OCI-LY7 (cell line): Measurements from ENCODE around the gene PDYN. TPM values are rescaled to one million over a fixed set of nuclear protein-coding genes. Genes with fewer than 3 reads are reported as not detected.

ENCODE experiments used
- BruUV-seq: library from RNA; stranded (reverse); fragments of 400-500 nt; replicated peaks from 2 replicates; lab custom pipeline; 2021; lab: Mats Ljungman, UMichigan
- CTCF ChIA-PET: fragments of 300-600 bp; sonication (Branson Sonifier 250); formaldehyde crosslinking; loops from one replicate; lab custom pipeline; 2022; ENCODE audit warnings: antibody characterized with exemption; ENCODE audit not compliant: unreplicated experiment; lab: Charles Lee
- POLR2A ChIA-PET: fragments of 300-600 bp; sonication (Branson Sonifier 250); formaldehyde crosslinking; loops from one replicate; lab custom pipeline; 2022; ENCODE audit warnings: antibody characterized with exemption; lab: Charles Lee
- DNase-seq: peaks from one replicate; pipeline ENCODE4 v3.0.0-alpha.2; 2015; ENCODE audit warnings: low spot score
- H2AFZ ChIP-seq: fragments of 200-600 bp; sonication (generic), shearing (Covaris generic); 2 replicates; pipeline ENCODE4 v1.6.1; 2014; ENCODE audit warnings: mild to moderate bottlenecking, antibody characterized with exemption, low read length, moderate library complexity
- H3K27ac ChIP-seq: fragments of 200-600 bp; sonication (generic); 2 replicates; pipeline ENCODE4 v1.5.1; 2014; ENCODE audit warnings: mixed run types, low read depth, mild to moderate bottlenecking, moderate library complexity, low read length, inconsistent platforms; ENCODE audit not compliant: poor library complexity, severe bottlenecking
- H3K36me3 ChIP-seq: fragments of 200-600 bp; sonication (generic); 2 replicates; pipeline ENCODE4 v1.6.1; 2014; ENCODE audit warnings: mild to moderate bottlenecking, antibody characterized with exemption, low read length, moderate library complexity, mixed read lengths; ENCODE audit not compliant: insufficient read depth
- H3K4me1 ChIP-seq: fragments of 200-600 bp; sonication (generic); 2 replicates; pipeline ENCODE4 v1.5.1; 2014; ENCODE audit warnings: mild to moderate bottlenecking, low read length; ENCODE audit not compliant: insufficient read depth, poor library complexity, severe bottlenecking
- H3K4me2 ChIP-seq: fragments of 200-600 bp; sonication (generic); 2 replicates; pipeline ENCODE4 v1.6.1; 2014; ENCODE audit warnings: mild to moderate bottlenecking, low read length
- H3K4me3 ChIP-seq: fragments of 200-600 bp; sonication (generic); 2 replicates; pipeline ENCODE4 v1.5.1; 2014; ENCODE audit warnings: mild to moderate bottlenecking, low read depth, low read length; ENCODE audit not compliant: poor library complexity, severe bottlenecking
- H3K79me2 ChIP-seq: fragments of 200-600 bp; sonication (generic); 2 replicates; pipeline ENCODE4 v1.6.1; 2016; ENCODE audit warnings: low read depth, mild to moderate bottlenecking, low read length, moderate library complexity, mixed read lengths; ENCODE audit not compliant: insufficient read depth
- H3K9me2 ChIP-seq: fragments of 200-600 bp; sonication (generic); 2 replicates; pipeline ENCODE4 v1.6.1; 2016; ENCODE audit warnings: mild to moderate bottlenecking, low read length, mixed read lengths; ENCODE audit not compliant: insufficient read depth
- H3K9me3 ChIP-seq: fragments of 200-600 bp; sonication (generic); 2 replicates; pipeline ENCODE4 v1.6.1; 2014; ENCODE audit warnings: mild to moderate bottlenecking, mixed run types, low read length, mixed read lengths
- H4K20me1 ChIP-seq: fragments of 200-600 bp; sonication (generic); 2 replicates; pipeline ENCODE4 v1.6.1; 2014; ENCODE audit warnings: mild to moderate bottlenecking, antibody characterized with exemption, low read length, moderate library complexity, mixed read lengths; ENCODE audit not compliant: insufficient read depth
- EZH2phosphoT487 ChIP-seq: fragments of 200-600 bp; sonication (generic); IDR thresholded peaks from 2 replicates; pipeline ENCODE4 v1.6.1; 2018; ENCODE audit warnings: low read depth, borderline replicate concordance, mild to moderate bottlenecking, mixed run types, antibody characterized with exemption, low read length, moderate library complexity, mixed read lengths
- intact Hi-C: fragments of 100-400 bp; cut with micrococcal nuclease; formaldehyde crosslinking; loops from one replicate; pipeline ENCODE4 v1.10.0; 2022; ENCODE audit not compliant: unreplicated experiment
- total RNA-seq, 2 experiments: library from RNA; depleted of rRNA in 1 of 2; stranded (reverse); fragments of >200 nt in 1 of 2; shearing (Covaris generic) in 1 of 2; gene quantifications; 2 replicates each; pipeline ENCODE4 v1.2.3, GENCODE V29; 2014 to 2022
- TF ChIP-seq, protein P1 (sequence below): fragments of 200-600 bp; sonication (generic); conservative IDR thresholded peaks from 2 replicates; pipeline ENCODE4 v1.5.1; 2014; ENCODE audit warnings: mild to moderate bottlenecking, antibody characterized with exemption, low read length, moderate library complexity, mixed read lengths

Gene PDYN
- total RNA-seq, 2 experiments from 2014 or later, result not detected

- Histone ChIP-seq H4K20me1 (no peaks in the 10 kb centered on the region), H3K27ac (no peak overlapping the region), H2AFZ (no peak overlapping the region), H3K9me2 (no peaks in the 10 kb centered on the region), H3K4me1 (no peaks in the 10 kb centered on the region), H3K9me3 (no peaks in the 10 kb centered on the region), H3K4me3 (no peak overlapping the region), H3K36me3 (no peaks in the 10 kb centered on the region), H3K79me2 (no peaks in the 10 kb centered on the region), H3K4me2 (no peak overlapping the region)
- no peak for TF ChIP-seq EZH2phosphoT487
- TF ChIP-seq, protein P1, sequence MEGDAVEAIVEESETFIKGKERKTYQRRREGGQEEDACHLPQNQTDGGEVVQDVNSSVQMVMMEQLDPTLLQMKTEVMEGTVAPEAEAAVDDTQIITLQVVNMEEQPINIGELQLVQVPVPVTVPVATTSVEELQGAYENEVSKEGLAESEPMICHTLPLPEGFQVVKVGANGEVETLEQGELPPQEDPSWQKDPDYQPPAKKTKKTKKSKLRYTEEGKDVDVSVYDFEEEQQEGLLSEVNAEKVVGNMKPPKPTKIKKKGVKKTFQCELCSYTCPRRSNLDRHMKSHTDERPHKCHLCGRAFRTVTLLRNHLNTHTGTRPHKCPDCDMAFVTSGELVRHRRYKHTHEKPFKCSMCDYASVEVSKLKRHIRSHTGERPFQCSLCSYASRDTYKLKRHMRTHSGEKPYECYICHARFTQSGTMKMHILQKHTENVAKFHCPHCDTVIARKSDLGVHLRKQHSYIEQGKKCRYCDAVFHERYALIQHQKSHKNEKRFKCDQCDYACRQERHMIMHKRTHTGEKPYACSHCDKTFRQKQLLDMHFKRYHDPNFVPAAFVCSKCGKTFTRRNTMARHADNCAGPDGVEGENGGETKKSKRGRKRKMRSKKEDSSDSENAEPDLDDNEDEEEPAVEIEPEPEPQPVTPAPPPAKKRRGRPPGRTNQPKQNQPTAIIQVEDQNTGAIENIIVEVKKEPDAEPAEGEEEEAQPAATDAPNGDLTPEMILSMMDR, result no peak
- ChIA-PET CTCF (no interaction called here), POLR2A (no interaction called here)
- intact Hi-C loops, result no loop called here
- no peak for DNase-seq
- no TSS peak for BruUV-seq
Measured at GRCh38 chr20:1945134-1945618, 48.7 kb downstream of the PDYN start.

GRCh38 chr20:1944345-1945091 lies 49.3 kb downstream of the PDYN start:
- TF ChIP-seq, protein P1, result no peak
- TF ChIP-seq EZH2phosphoT487, result no peak
- no peaks in the 10 kb centered on the region for H4K20me1 ChIP-seq
- CTCF ChIA-PET, result no interaction called here
- H3K79me2 ChIP-seq, result no peaks in the 10 kb centered on the region
- no peak overlapping the region for H2AFZ ChIP-seq
- H3K36me3 ChIP-seq, result no peaks in the 10 kb centered on the region
- no TSS peak for BruUV-seq
- intact Hi-C loops, result no loop called here
- H3K4me3 ChIP-seq, result no peak overlapping the region
- H3K4me2 ChIP-seq, result no peak overlapping the region
- H3K9me2 ChIP-seq, result no peaks in the 10 kb centered on the region
- no peak overlapping the region for H3K27ac ChIP-seq
- no peak for DNase-seq
- no peaks in the 10 kb centered on the region for H3K4me1 ChIP-seq
- no peaks in the 10 kb centered on the region for H3K9me3 ChIP-seq
- POLR2A ChIA-PET, result no interaction called here

DNA sequence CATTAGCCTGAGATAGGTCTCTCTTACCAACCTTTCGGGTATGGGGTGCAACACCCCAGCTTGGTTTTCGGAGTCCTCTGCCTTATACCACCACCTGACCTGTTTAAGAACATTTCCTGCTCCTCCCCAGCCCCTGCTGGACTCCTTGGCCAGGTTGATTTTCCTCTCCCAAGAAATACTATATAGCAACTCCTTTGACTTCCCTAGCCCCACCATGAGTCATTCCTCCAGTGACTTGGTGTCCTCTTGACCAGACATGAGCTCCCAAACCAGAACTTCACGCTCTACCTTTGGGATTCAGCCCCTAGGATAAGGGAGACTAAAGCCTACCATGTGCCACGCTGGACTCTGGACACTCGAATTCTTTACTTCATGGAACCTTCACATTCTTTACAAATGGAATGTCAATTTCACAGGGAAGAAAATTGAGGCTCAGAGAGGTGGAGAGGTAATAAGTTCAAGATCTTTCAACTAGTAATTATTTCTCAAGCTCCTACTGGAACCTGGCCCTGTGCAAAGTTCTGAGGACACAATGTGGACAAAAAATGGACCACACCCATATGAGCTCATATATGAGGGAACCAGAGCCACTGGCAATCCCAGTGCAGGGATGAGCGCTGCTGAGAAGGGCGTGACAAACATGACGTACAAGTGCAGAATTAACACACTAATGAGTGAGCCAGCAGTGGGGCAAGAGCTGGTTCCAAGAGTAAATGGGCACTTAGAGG lies 50.4 kb downstream of the PDYN start:
- Histone ChIP-seq H3K27ac (no peak overlapping the region), H2AFZ (no peak overlapping the region), H3K9me2 (no peaks in the 10 kb centered on the region), H3K36me3 (no peaks in the 10 kb centered on the region), H4K20me1 (no peaks in the 10 kb centered on the region), H3K4me2 (no peak overlapping the region), H3K4me3 (no peak overlapping the region), H3K79me2 (no peaks in the 10 kb centered on the region), H3K9me3 (no peaks in the 10 kb centered on the region), H3K4me1 (no peaks in the 10 kb centered on the region)
- BruUV-seq, result no TSS peak
- ChIA-PET CTCF (no interaction called here), POLR2A (no interaction called here)
- DNase-seq, result no peak
- intact Hi-C loops, result no loop called here
- TF ChIP-seq, protein P1, result no peak
- no peak for TF ChIP-seq EZH2phosphoT487
